A673 (cell line): ENCODE data around the gene ZNF330.

Source experiments
- CTCF ChIP-seq: fragments of 300-800, 200-600 bp; sonication (generic); conservative IDR thresholded peaks from 2 replicates; pipeline ENCODE4 v1.5.1; 2017; ENCODE audit warnings: low read depth, mild to moderate bottlenecking, antibody characterized with exemption, low read length, moderate library complexity, mixed read lengths
- EZH2 ChIP-seq: fragments of 200-600 bp; sonication (generic); IDR thresholded peaks from 2 replicates; pipeline ENCODE4 v1.6.1; 2017; ENCODE audit warnings: borderline replicate concordance, low read depth, mild to moderate bottlenecking, mixed read lengths, antibody characterized with exemption, low read length; ENCODE audit not compliant: poor library complexity, severe bottlenecking

GRCh38 chr4:141283563-141283962 lies 62.9 kb downstream of the ZNF330 start:
- TF ChIP-seq CTCF = no peak
- TF ChIP-seq EZH2 = no peak
